H9 (cell line): ENCODE measurements around the gene KIF13A. TPM values are rescaled to one million over a fixed set of nuclear protein-coding genes. Genes with fewer than 3 reads are reported as not detected.

ENCODE experiments used
- DNase-seq: peaks from one replicate; pipeline ENCODE4 v3.0.0-alpha.2; 2017
- H2AFZ ChIP-seq: one replicate; pipeline ENCODE4 v1.6.1; 2013; ENCODE audit warnings: mild to moderate bottlenecking, low read length, control low read depth, moderate library complexity
- H2AK5ac ChIP-seq: 2 replicates; pipeline ENCODE4 v1.6.1; 2013; ENCODE audit warnings: low read length, control low read depth, mixed read lengths; ENCODE audit not compliant: insufficient read length
- H2BK120ac ChIP-seq: one replicate; pipeline ENCODE4 v1.6.1; 2013; ENCODE audit warnings: low read depth, mild to moderate bottlenecking, low read length, control low read depth, inconsistent platforms; ENCODE audit not compliant: poor library complexity, severe bottlenecking
- H2BK12ac ChIP-seq: 2 replicates; pipeline ENCODE4 v1.6.1; 2013; ENCODE audit warnings: low read length, control low read depth, mixed read lengths, low read depth; ENCODE audit not compliant: insufficient read length
- H2BK15ac ChIP-seq: 2 replicates; pipeline ENCODE4 v1.6.1; 2013; ENCODE audit warnings: low read depth, low read length, control low read depth
- H2BK20ac ChIP-seq: one replicate; pipeline ENCODE4 v1.6.1; 2013; ENCODE audit warnings: low read depth, mild to moderate bottlenecking, low read length, control low read depth, inconsistent platforms; ENCODE audit not compliant: poor library complexity, severe bottlenecking
- H2BK5ac ChIP-seq: 2 replicates; pipeline ENCODE4 v1.6.1; 2013; ENCODE audit warnings: low read length, control low read depth, mixed read lengths; ENCODE audit not compliant: insufficient read length
- H3K14ac ChIP-seq: 2 replicates; pipeline ENCODE4 v1.6.1; 2013; ENCODE audit warnings: low read length, control low read depth; ENCODE audit not compliant: insufficient read depth
- H3K18ac ChIP-seq: 2 replicates; pipeline ENCODE4 v1.6.1; 2013; ENCODE audit warnings: low read depth, mild to moderate bottlenecking, mixed read lengths, low read length, control low read depth; ENCODE audit not compliant: insufficient read length
- H3K23ac ChIP-seq: 2 replicates; pipeline ENCODE4 v1.6.1; 2013; ENCODE audit warnings: low read length, control low read depth, mixed read lengths, low read depth; ENCODE audit not compliant: insufficient read length
- H3K23me2 ChIP-seq: 2 replicates; pipeline ENCODE4 v1.6.1; 2013; ENCODE audit warnings: low read depth, mild to moderate bottlenecking, mixed read lengths, low read length, control low read depth; ENCODE audit not compliant: insufficient read length, poor library complexity, severe bottlenecking
- H3K27ac ChIP-seq: 2 replicates; pipeline ENCODE4 v1.5.1; 2013; ENCODE audit warnings: low read length, control low read depth, mixed read lengths, low read depth; ENCODE audit not compliant: insufficient read length
- H3K27me3 ChIP-seq: 2 replicates; pipeline ENCODE4 v1.6.1; 2013; ENCODE audit warnings: low read length, control low read depth, inconsistent platforms; ENCODE audit not compliant: insufficient read depth
- H3K4ac ChIP-seq: 2 replicates; pipeline ENCODE4 v1.6.1; 2013; ENCODE audit warnings: low read depth, mild to moderate bottlenecking, control low read depth, inconsistent platforms, low read length, moderate library complexity
- H3K4me1 ChIP-seq: 2 replicates; pipeline ENCODE4 v1.6.1; 2013; ENCODE audit warnings: low read length, control low read depth, inconsistent platforms; ENCODE audit not compliant: insufficient read depth
- H3K4me2 ChIP-seq: 2 replicates; pipeline ENCODE4 v1.6.1; 2013; ENCODE audit warnings: low read length, control low read depth, mixed read lengths; ENCODE audit not compliant: insufficient read length, insufficient read depth
- H3K56ac ChIP-seq: 2 replicates; pipeline ENCODE4 v1.6.1; 2013; ENCODE audit warnings: low read depth, mild to moderate bottlenecking, mixed read lengths, low read length, control low read depth; ENCODE audit not compliant: insufficient read length
- H3K79me1 ChIP-seq: 2 replicates; pipeline ENCODE4 v1.6.1; 2013; ENCODE audit warnings: low read depth, mild to moderate bottlenecking, moderate library complexity, low read length, control low read depth, inconsistent platforms; ENCODE audit not compliant: insufficient read depth, poor library complexity, severe bottlenecking
- H3K79me2 ChIP-seq: 2 replicates; pipeline ENCODE4 v1.6.1; 2013; ENCODE audit warnings: low read length, control low read depth, inconsistent platforms; ENCODE audit not compliant: insufficient read depth
- H3K9ac ChIP-seq: 2 replicates; pipeline ENCODE4 v1.6.1; 2013; ENCODE audit warnings: low read length, control low read depth, mixed read lengths; ENCODE audit not compliant: insufficient read length; ENCODE audit errors: extremely low read depth
- H3K9me3 ChIP-seq: one replicate; pipeline ENCODE4 v1.6.1; 2013; ENCODE audit warnings: low read depth, low read length, inconsistent platforms; ENCODE audit not compliant: control insufficient read depth
- H3T11ph ChIP-seq: one replicate; pipeline ENCODE4 v1.6.1; 2013; ENCODE audit warnings: mild to moderate bottlenecking, low read length, control low read depth, inconsistent platforms
- H4K20me1 ChIP-seq: one replicate; pipeline ENCODE4 v1.6.1; 2013; ENCODE audit not compliant: control insufficient read depth, insufficient read length, insufficient read depth
- H4K5ac ChIP-seq: 2 replicates; pipeline ENCODE4 v1.6.1; 2013; ENCODE audit warnings: low read depth, mild to moderate bottlenecking, mixed read lengths, low read length, control low read depth; ENCODE audit not compliant: insufficient read length
- H4K8ac ChIP-seq: replicated peaks from 2 replicates; pipeline ENCODE4 v1.6.1; 2013; ENCODE audit warnings: low read length, control low read depth, mixed read lengths, low read depth; ENCODE audit not compliant: insufficient read length
- H4K91ac ChIP-seq: 2 replicates; pipeline ENCODE4 v1.6.1; 2013; ENCODE audit warnings: low read depth, mild to moderate bottlenecking, moderate library complexity, mixed read lengths, low read length, control low read depth; ENCODE audit not compliant: insufficient read length
- H3K27ac Mint-ChIP-seq, 3 experiments: 2 replicates in 2 of 3; 3 replicates in 1 of 3; pipeline ENCODE4 v1.8.0; 2020 to 2021; ENCODE audit warnings: mixed read lengths in 3 of 3, mild to moderate bottlenecking in 1 of 3, moderate library complexity in 1 of 3
- H3K27me3 Mint-ChIP-seq: 2 replicates; pipeline ENCODE4 v1.8.0; 2021; ENCODE audit warnings: low read depth, mild to moderate bottlenecking, moderate library complexity, mixed read lengths
- H3K36me3 Mint-ChIP-seq, 3 experiments: 2 replicates in 2 of 3; 3 replicates in 1 of 3; pipeline ENCODE4 v1.8.0; 2020 to 2021; ENCODE audit warnings: low read depth in 3 of 3, mixed read lengths in 3 of 3; ENCODE audit not compliant: insufficient read depth in 1 of 3
- H3K4me1 Mint-ChIP-seq, 2 experiments: 2 replicates each; pipeline ENCODE4 v1.8.0; 2020; ENCODE audit warnings: mixed read lengths in 2 of 2
- H3K4me3 Mint-ChIP-seq, 2 experiments: 2 replicates in 1 of 2; 3 replicates in 1 of 2; pipeline ENCODE4 v1.8.0; 2020 to 2021; ENCODE audit warnings: mild to moderate bottlenecking in 2 of 2, mixed read lengths in 2 of 2, moderate library complexity in 1 of 2
- H3K9me3 Mint-ChIP-seq, 2 experiments: 2 replicates in 1 of 2; 3 replicates in 1 of 2; pipeline ENCODE4 v1.8.0; 2020; ENCODE audit warnings: mild to moderate bottlenecking in 2 of 2, mixed read lengths in 2 of 2, moderate library complexity in 1 of 2
- CTCF ChIP-seq: fragments of 200-600 bp; sonication (generic); conservative IDR thresholded peaks from 3 replicates; pipeline ENCODE4 v1.8.0; 2021; ENCODE audit warnings: antibody characterized with exemption, mild to moderate bottlenecking
- WGBS: extraction: QIAGEN DNeasy Blood & Tissue Kit; methylation state at CpG from one replicate; pipeline ENCODE4 v1.1.7; 2013; ENCODE audit warnings: missing lambda C conversion rate, low lambda C conversion rate, mixed read lengths; ENCODE audit not compliant: insufficient read length; ENCODE audit errors: extremely low coverage; 5-methylcytosine and 5-hydroxymethylcytosine counted together
- total RNA-seq: library from RNA; stranded (reverse); gene quantifications from 2 replicates; pipeline ENCODE4 v1.2.1, GENCODE V29; 2021

Gene KIF13A
- total RNA-seq, 1 experiment from 2014 or later, result 38.2 TPM

GRCh38 chr6:17972074-17972952, 15.1 kb downstream of the KIF13A start:
- H3K9me3 Mint-ChIP-seq, result peaks cover 0 to 2% of the 10 kb centered on the region in 2 experiments; a peak in 1 of 5 replicates
- peaks cover 5% of the 10 kb centered on the region; the same call in 1 of the 2 replicates for H3K4me1 ChIP-seq
- H3K14ac ChIP-seq, result no peak overlapping the region
- H3K4me2 ChIP-seq, result no peak overlapping the region
- no peak overlapping the region for H2AK5ac ChIP-seq
- H3K4me1 Mint-ChIP-seq, result peaks cover 46 to 50% of the 10 kb centered on the region in 2 experiments
- H2AFZ ChIP-seq, result no peak overlapping the region
- no peak overlapping the region for H3T11ph ChIP-seq
- no peaks in the 10 kb centered on the region for H3K79me1 ChIP-seq
- no peak for DNase-seq
- no peak overlapping the region for H3K56ac ChIP-seq
- TF ChIP-seq CTCF, result no peak
- H3K4ac ChIP-seq, result no peak overlapping the region
- no peak overlapping the region for H4K5ac ChIP-seq
- no peaks in the 10 kb centered on the region for H4K20me1 ChIP-seq
- H2BK15ac ChIP-seq, result no peak overlapping the region
- no peak overlapping the region for H2BK12ac ChIP-seq
- H2BK5ac ChIP-seq, result no peak overlapping the region
- no peak overlapping the region for H2BK120ac ChIP-seq
- H2BK20ac ChIP-seq, result no peak overlapping the region
- no peak overlapping the region for H4K8ac ChIP-seq
- no peak overlapping the region for H3K4me3 Mint-ChIP-seq
- no peak overlapping the region for H4K91ac ChIP-seq
- H3K36me3 Mint-ChIP-seq, result peaks cover 2 to 4% (median 2%) of the 10 kb centered on the region in 3 experiments; a peak in 4 of 7 replicates
- no peak overlapping the region for H3K18ac ChIP-seq
- H3K9ac ChIP-seq, result no peak overlapping the region
- peak overlapping the region; percentile 48 to 68 (median 59); a peak in 6 of 7 replicates for H3K27ac Mint-ChIP-seq
- H3K9me3 ChIP-seq, result no peaks in the 10 kb centered on the region
- no peak overlapping the region for H3K27ac ChIP-seq
- WGBS, result no CpG with 5 or more reads among the region's 7 CpGs
- no peaks in the 10 kb centered on the region for H3K27me3 Mint-ChIP-seq
- H3K23ac ChIP-seq, result no peak overlapping the region
- no peaks in the 10 kb centered on the region for H3K27me3 ChIP-seq
- no peaks in the 10 kb centered on the region for H3K23me2 ChIP-seq
- H3K79me2 ChIP-seq, result peaks cover 7% of the 10 kb centered on the region; the same call in 1 of the 2 replicates
